Keratinocyte (primary cell): Measurements from ENCODE around the gene CGN. TPM values are rescaled to one million over a fixed set of nuclear protein-coding genes. Genes with fewer than 3 reads are reported as not detected.

Experiments used
- DNase-seq: peaks from one replicate; pipeline ENCODE4 v3.0.0-alpha.2; 2011; ENCODE audit warnings: low read depth, missing footprints, low spot score
- FAIRE-seq: peaks from 2 replicates; lab custom pipeline; 2011; peaks lifted over from hg19 to GRCh38; lab: Jason Lieb, UNC
- H2AFZ ChIP-seq: 2 replicates; pipeline ENCODE4 v1.6.0; 2012; ENCODE audit warnings: low read length, control low read depth, inconsistent platforms; ENCODE audit not compliant: control insufficient read depth
- H3K27ac ChIP-seq: 2 replicates; pipeline ENCODE4 v1.5.1; 2011; ENCODE audit warnings: low read length; ENCODE audit not compliant: control insufficient read depth, insufficient read depth
- H3K27me3 ChIP-seq: 3 replicates; pipeline ENCODE4 v1.6.0; 2011; ENCODE audit warnings: low read length; ENCODE audit not compliant: control insufficient read depth, insufficient read depth; ENCODE audit errors: extremely low read depth
- H3K36me3 ChIP-seq, 2 experiments: 2 replicates in 1 of 2; 3 replicates in 1 of 2; pipeline ENCODE4 v1.5.1; 2011; ENCODE audit warnings: low read length in 2 of 2, mild to moderate bottlenecking in 1 of 2; ENCODE audit not compliant: control insufficient read depth in 2 of 2, insufficient read depth in 2 of 2; ENCODE audit errors: extremely low read depth in 1 of 2
- H3K4me1 ChIP-seq: 3 replicates; pipeline ENCODE4 v1.5.1; 2011; ENCODE audit warnings: low read length; ENCODE audit not compliant: control insufficient read depth, insufficient read depth; ENCODE audit errors: extremely low read depth
- H3K4me2 ChIP-seq: 3 replicates; pipeline ENCODE4 v1.6.0; 2011; ENCODE audit warnings: low read depth, low read length; ENCODE audit not compliant: control insufficient read depth, insufficient read depth; ENCODE audit errors: extremely low read depth
- H3K4me3 ChIP-seq, 3 experiments: fragments of 200-600 bp in 1 of 3; sonication (generic) in 1 of 3; 2 replicates in 2 of 3; 3 replicates in 1 of 3; pipeline ENCODE4 v1.5.1; 2011 to 2016; ENCODE audit warnings: low read length in 3 of 3, mild to moderate bottlenecking in 3 of 3, control low read depth in 2 of 3, inconsistent platforms in 1 of 3, low read depth in 1 of 3, mixed read lengths in 1 of 3, mixed run types in 1 of 3, moderate library complexity in 1 of 3; ENCODE audit not compliant: control insufficient read depth in 2 of 3, insufficient read depth in 2 of 3; ENCODE audit errors: extremely low read depth in 1 of 3
- H3K79me2 ChIP-seq: 2 replicates; pipeline ENCODE4 v1.6.0; 2012; ENCODE audit warnings: low read length; ENCODE audit not compliant: control insufficient read depth, insufficient read depth
- H3K9ac ChIP-seq: 3 replicates; pipeline ENCODE4 v1.6.0; 2011; ENCODE audit warnings: low read length; ENCODE audit not compliant: control insufficient read depth, insufficient read depth; ENCODE audit errors: extremely low read depth
- H3K9me1 ChIP-seq: 3 replicates; pipeline ENCODE4 v1.6.0; 2011; ENCODE audit warnings: low read length; ENCODE audit not compliant: control insufficient read depth, insufficient read depth; ENCODE audit errors: extremely low read depth
- H3K9me3 ChIP-seq: 2 replicates; pipeline ENCODE4 v1.5.1; 2012; ENCODE audit warnings: low read depth, low read length; ENCODE audit not compliant: control insufficient read depth
- H4K20me1 ChIP-seq: 3 replicates; pipeline ENCODE4 v1.6.0; 2011; ENCODE audit warnings: low read length; ENCODE audit not compliant: control insufficient read depth, insufficient read depth; ENCODE audit errors: extremely low read depth
- EZH2 ChIP-seq: IDR thresholded peaks from one replicate; pipeline ENCODE4 v1.6.1; 2012; ENCODE audit warnings: inconsistent platforms, mild to moderate bottlenecking, low read length, moderate library complexity
- dilution Hi-C: fragments of 300-500 bp; cut with MboI; formaldehyde crosslinking; loops from one replicate; pipeline ENCODE4 v1.7.0; 2020; ENCODE audit warnings: low sequenced_read_pairs; ENCODE audit not compliant: extremely low pct_ligation_motif_present
- polyA plus RNA-seq, 5 experiments: library from polyadenylated mRNA; depleted of rRNA in 3 of 5; stranded (reverse) in 3 of 5; stranded (forward) in 1 of 5; unstranded in 1 of 5; fragments of >200 nt; gene quantifications; 1 replicate in 1 of 5; 2 replicates in 3 of 5; 3 replicates in 1 of 5; pipeline versions ENCODE4 v1.2.1 to v1.2.3, GENCODE V29; 2011 to 2012; ENCODE audit warnings: missing spikeins in 2 of 5, low read depth in 1 of 5, low replicate concordance in 1 of 5
- TF ChIP-seq, protein P1 (sequence below), 3 experiments: IDR thresholded peaks in 1 of 3; conservative IDR thresholded peaks in 1 of 3; optimal IDR thresholded peaks in 1 of 3; 2 replicates in 2 of 3; 3 replicates in 1 of 3; pipeline versions ENCODE3 to v1.5.1; 2011; ENCODE audit warnings: low read length in 3 of 3, mild to moderate bottlenecking in 3 of 3, moderate library complexity in 2 of 3, control low read depth in 1 of 3, inconsistent platforms in 1 of 3; ENCODE audit not compliant: insufficient read depth in 2 of 3; ENCODE audit errors: extremely low read depth in 1 of 3

Gene CGN
- polyA plus RNA-seq, 1 donor (not counting 4 experiments of a cell fraction or from before 2014, with no cell fraction given) = 2.9 TPM

- H3K36me3 ChIP-seq = peaks cover 0 to 5% of the 10 kb centered on the region in 2 experiments
- peaks cover 2% of the 10 kb centered on the region for H4K20me1 ChIP-seq
- TF ChIP-seq, protein P1, sequence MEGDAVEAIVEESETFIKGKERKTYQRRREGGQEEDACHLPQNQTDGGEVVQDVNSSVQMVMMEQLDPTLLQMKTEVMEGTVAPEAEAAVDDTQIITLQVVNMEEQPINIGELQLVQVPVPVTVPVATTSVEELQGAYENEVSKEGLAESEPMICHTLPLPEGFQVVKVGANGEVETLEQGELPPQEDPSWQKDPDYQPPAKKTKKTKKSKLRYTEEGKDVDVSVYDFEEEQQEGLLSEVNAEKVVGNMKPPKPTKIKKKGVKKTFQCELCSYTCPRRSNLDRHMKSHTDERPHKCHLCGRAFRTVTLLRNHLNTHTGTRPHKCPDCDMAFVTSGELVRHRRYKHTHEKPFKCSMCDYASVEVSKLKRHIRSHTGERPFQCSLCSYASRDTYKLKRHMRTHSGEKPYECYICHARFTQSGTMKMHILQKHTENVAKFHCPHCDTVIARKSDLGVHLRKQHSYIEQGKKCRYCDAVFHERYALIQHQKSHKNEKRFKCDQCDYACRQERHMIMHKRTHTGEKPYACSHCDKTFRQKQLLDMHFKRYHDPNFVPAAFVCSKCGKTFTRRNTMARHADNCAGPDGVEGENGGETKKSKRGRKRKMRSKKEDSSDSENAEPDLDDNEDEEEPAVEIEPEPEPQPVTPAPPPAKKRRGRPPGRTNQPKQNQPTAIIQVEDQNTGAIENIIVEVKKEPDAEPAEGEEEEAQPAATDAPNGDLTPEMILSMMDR (optimal IDR thresholded peaks at IDR 0.05 in 1 of 3, IDR thresholded peaks at IDR 0.05 in 1 of 3, conservative IDR thresholded peaks at IDR 0.05 in 1 of 3; ENCODE audit: extremely low read depth in 1 of 3, insufficient read depth in 2 of 3, low read length in 3 of 3) = no peak
- H3K4me3 ChIP-seq = no peak overlapping the region
- H3K4me1 ChIP-seq = peaks cover 40% of the 10 kb centered on the region
- H3K27ac ChIP-seq = peak overlapping the region; percentile 83
- no peaks in the 10 kb centered on the region for H3K27me3 ChIP-seq
- H3K4me2 ChIP-seq = peak overlapping the region; percentile 33
- H3K79me2 ChIP-seq = peaks cover 18% of the 10 kb centered on the region
- H3K9me3 ChIP-seq = no peaks in the 10 kb centered on the region
- peak; percentile 69 for FAIRE-seq
- peak; percentile 56 for DNase-seq
- no peaks in the 10 kb centered on the region for H3K9me1 ChIP-seq
- dilution Hi-C loops = no loop called here
- H3K9ac ChIP-seq = peak overlapping the region; percentile 39
- H2AFZ ChIP-seq = no peak overlapping the region
These were observed 25.9 kb downstream of the CGN start for GRCh38 chr1:151537112-151537511.

DNA sequence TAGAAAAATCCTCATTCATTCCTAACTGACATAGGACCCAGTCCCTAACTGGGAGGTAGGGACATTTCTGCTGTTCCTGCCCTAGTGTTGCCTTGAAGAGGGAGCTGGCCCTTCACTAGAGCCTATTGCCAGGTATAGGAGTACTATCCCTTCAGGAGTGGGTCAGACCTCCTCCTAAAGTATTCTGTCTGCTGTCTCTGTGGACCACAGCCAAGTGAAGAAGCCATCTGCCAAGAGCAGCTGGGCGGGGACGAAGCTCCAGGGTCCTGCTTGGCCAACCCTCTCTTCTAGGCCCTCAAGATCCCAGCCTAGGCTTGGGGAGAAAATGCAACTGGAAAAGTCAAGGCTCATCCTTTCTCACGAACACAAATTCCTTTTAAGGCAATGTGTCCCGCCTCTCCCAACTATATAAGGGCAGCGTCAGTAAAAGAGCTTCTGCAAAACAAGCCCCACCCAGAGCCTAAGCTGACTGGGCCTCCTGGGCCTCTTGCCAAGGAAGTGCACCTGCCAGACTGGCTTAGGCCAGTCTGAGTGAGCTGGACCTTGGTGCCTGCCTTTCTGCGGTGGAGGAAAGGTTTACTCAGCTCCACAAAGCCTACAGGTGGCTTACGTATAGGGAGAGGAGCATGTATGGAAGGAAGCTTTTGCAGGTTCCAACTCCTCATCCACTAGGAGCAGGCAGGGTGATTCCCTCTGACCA, 28.3 kb downstream of the CGN start:
- H3K36me3 ChIP-seq = peaks cover 0 to 8% of the 10 kb centered on the region in 2 experiments
- no peaks in the 10 kb centered on the region for H3K9me3 ChIP-seq
- peaks cover 55% of the 10 kb centered on the region for H3K4me1 ChIP-seq
- H4K20me1 ChIP-seq = peaks cover 9% of the 10 kb centered on the region
- H3K4me3 ChIP-seq = peak overlapping the region; percentile 67 to 95 (median 94)
- peaks cover 41% of the 10 kb centered on the region for H3K79me2 ChIP-seq
- FAIRE-seq (peak; percentile 92), DNase-seq (peak; percentile 98)
- dilution Hi-C loops = no loop called here
- TF ChIP-seq EZH2 = no peak
- TF ChIP-seq, protein P1 (optimal IDR thresholded peaks at IDR 0.05 in 1 of 3, IDR thresholded peaks at IDR 0.05 in 1 of 3, conservative IDR thresholded peaks at IDR 0.05 in 1 of 3; ENCODE audit: extremely low read depth in 1 of 3, insufficient read depth in 2 of 3, low read length in 3 of 3) = no peak
- H3K27ac ChIP-seq = peak overlapping the region; percentile 85
- no peaks in the 10 kb centered on the region for H3K9me1 ChIP-seq
- no peaks in the 10 kb centered on the region for H3K27me3 ChIP-seq
- H2AFZ ChIP-seq = no peak overlapping the region
- peak overlapping the region; percentile 84 for H3K4me2 ChIP-seq
- peak overlapping the region; percentile 93 for H3K9ac ChIP-seq
